A673 (cell line): ENCODE data around the gene MLPH. TPM values are rescaled to one million over a fixed set of nuclear protein-coding genes. Genes with fewer than 3 reads are reported as not detected.

Experiments used
- BruUV-seq: library from RNA; stranded (reverse); fragments of 400-500 nt; replicated peaks from 2 replicates; lab custom pipeline; 2021; lab: Mats Ljungman, UMichigan
- CTCF ChIA-PET: fragments of 300-600 bp; sonication (Branson Sonifier 250); formaldehyde crosslinking; loops from one replicate; lab custom pipeline; 2022; ENCODE audit warnings: antibody characterized with exemption; lab: Charles Lee
- POLR2A ChIA-PET: fragments of 300-600 bp; sonication (Branson Sonifier 250); formaldehyde crosslinking; loops from one replicate; lab custom pipeline; 2022; ENCODE audit warnings: antibody characterized with exemption; ENCODE audit not compliant: low non-redundant PET; lab: Charles Lee
- DNase-seq: peaks from one replicate; pipeline ENCODE4 v3.0.0-alpha.2; 2015; ENCODE audit warnings: low spot score
- H3K27ac ChIP-seq: fragments of 200-600 bp; sonication (generic); 2 replicates; pipeline ENCODE4 v1.5.1; 2016; ENCODE audit warnings: mixed run types, low read depth, mild to moderate bottlenecking, mixed read lengths, antibody characterized with exemption, low read length; ENCODE audit not compliant: poor library complexity, severe bottlenecking
- H3K27me3 ChIP-seq: fragments of 200-600 bp; sonication (generic); replicated peaks from 2 replicates; pipeline ENCODE4 v1.6.1; 2017; ENCODE audit warnings: mixed run types, low read depth, mild to moderate bottlenecking, mixed read lengths, antibody characterized with exemption, low read length; ENCODE audit not compliant: insufficient read depth, poor library complexity
- H3K36me3 ChIP-seq: fragments of 200-600 bp; sonication (generic); 2 replicates; pipeline ENCODE4 v1.6.1; 2016; ENCODE audit warnings: mixed run types, mild to moderate bottlenecking, mixed read lengths, antibody characterized with exemption, low read length; ENCODE audit not compliant: insufficient read depth, poor library complexity, severe bottlenecking
- H3K4me1 ChIP-seq: fragments of 200-600 bp; sonication (generic); 2 replicates; pipeline ENCODE4 v1.6.1; 2017; ENCODE audit warnings: mixed run types, mild to moderate bottlenecking, mixed read lengths, antibody characterized with exemption, low read length; ENCODE audit not compliant: insufficient read depth, poor library complexity, severe bottlenecking
- H3K4me3 ChIP-seq: fragments of 200-600 bp; sonication (generic); 2 replicates; pipeline ENCODE4 v1.5.1; 2016; ENCODE audit warnings: low read depth, mixed run types, mild to moderate bottlenecking, mixed read lengths, low read length; ENCODE audit not compliant: poor library complexity, severe bottlenecking
- H3K9me3 ChIP-seq: fragments of 200-600 bp; sonication (generic); 2 replicates; pipeline ENCODE4 v1.6.1; 2016; ENCODE audit warnings: mixed run types, low read depth, mild to moderate bottlenecking, mixed read lengths, antibody characterized with exemption, low read length; ENCODE audit not compliant: poor library complexity, severe bottlenecking
- CTCF ChIP-seq: fragments of 300-800, 200-600 bp; sonication (generic); conservative IDR thresholded peaks from 2 replicates; pipeline ENCODE4 v1.5.1; 2017; ENCODE audit warnings: low read depth, mild to moderate bottlenecking, antibody characterized with exemption, low read length, moderate library complexity, mixed read lengths
- EZH2 ChIP-seq: fragments of 200-600 bp; sonication (generic); IDR thresholded peaks from 2 replicates; pipeline ENCODE4 v1.6.1; 2017; ENCODE audit warnings: borderline replicate concordance, low read depth, mild to moderate bottlenecking, mixed read lengths, antibody characterized with exemption, low read length; ENCODE audit not compliant: poor library complexity, severe bottlenecking
- intact Hi-C: fragments of 100-400 bp; cut with micrococcal nuclease; formaldehyde crosslinking; loops from one replicate; pipeline ENCODE4 v1.10.0; 2022; ENCODE audit not compliant: unreplicated experiment
- total RNA-seq: library from RNA; stranded (reverse); gene quantifications from 2 replicates; pipeline ENCODE4 v1.2.3, GENCODE V29; 2021

The MLPH gene
- total RNA-seq, 1 experiment from 2014 or later: not detected

GRCh38 chr2:237535385-237536082, 48.5 kb downstream of the MLPH start:
- ChIA-PET POLR2A (no interaction called here), CTCF (no interaction called here)
- Histone ChIP-seq H3K27ac (no peak overlapping the region), H3K36me3 (no peaks in the 10 kb centered on the region), H3K27me3 (no peaks in the 10 kb centered on the region), H3K4me1 (no peaks in the 10 kb centered on the region), H3K9me3 (no peaks in the 10 kb centered on the region), H3K4me3 (no peak overlapping the region)
- BruUV-seq: no TSS peak
- intact Hi-C loops: no loop called here
- TF ChIP-seq EZH2: no peak
- TF ChIP-seq CTCF: no peak
- no peak for DNase-seq

GRCh38 chr2:237536083-237536415, 49.0 kb downstream of the MLPH start:
- H3K4me3 ChIP-seq: no peak overlapping the region
- BruUV-seq: no TSS peak
- intact Hi-C loops: no loop called here
- no peak for DNase-seq
- no peak overlapping the region for H3K27ac ChIP-seq
- POLR2A ChIA-PET: no interaction called here
- no peaks in the 10 kb centered on the region for H3K9me3 ChIP-seq
- H3K4me1 ChIP-seq: no peaks in the 10 kb centered on the region
- TF ChIP-seq EZH2 (no peak), CTCF (no peak)
- H3K27me3 ChIP-seq: no peaks in the 10 kb centered on the region
- CTCF ChIA-PET: no interaction called here
- H3K36me3 ChIP-seq: no peaks in the 10 kb centered on the region

GRCh38 chr2:237536617-237537016, 49.6 kb downstream of the MLPH start:
- BruUV-seq: no TSS peak

More at GRCh38 chr2:237536617-237537016, 49.6 kb downstream of the MLPH start:
- H3K36me3 ChIP-seq: no peaks in the 10 kb centered on the region
- intact Hi-C loops: no loop called here
- POLR2A ChIA-PET: no interaction called here
- TF ChIP-seq EZH2: no peak
- TF ChIP-seq CTCF: no peak
- no peak overlapping the region for H3K27ac ChIP-seq
- no peak for DNase-seq
- CTCF ChIA-PET: no interaction called here
- no peaks in the 10 kb centered on the region for H3K4me1 ChIP-seq
- H3K4me3 ChIP-seq: no peak overlapping the region
- H3K27me3 ChIP-seq: no peaks in the 10 kb centered on the region
- H3K9me3 ChIP-seq: no peaks in the 10 kb centered on the region
